HG02970 (cell line): ENCODE measurements around the gene MTR.
A peak's percentile ranks its signal among the peaks of the same experiment; 100 is the strongest.

ENCODE experiments used
- ATAC-seq: cut with Tn5 transposase; IDR thresholded peaks from one replicate; pipeline ENCODE4 v1.9.1; 2021; ENCODE audit warnings: mild to moderate bottlenecking, moderate library complexity, moderate number of reproducible peaks; ENCODE audit not compliant: unreplicated experiment, low FRiP score

MTR gene

GRCh38 chr1:236795035-236795756 lies at the start of gene MTR:
Gene MTR, plus strand, starts transcription at chr1:236795292. Its CDS starts 412 bp downstream, at chr1:236795704.
- ATAC-seq: peak; percentile 97

- no peak for ATAC-seq
Observed at GRCh38 chr1:236746785-236747184, 48.3 kb upstream of the MTR start.

- no peak for ATAC-seq
Observed at GRCh38 chr1:236747311-236747985, 47.6 kb upstream of the MTR start.

GRCh38 chr1:236748268-236748870 lies 46.7 kb upstream of the MTR start:
- ATAC-seq: no peak

GRCh38 chr1:236750928-236751327 lies 44.2 kb upstream of the MTR start:
- no peak for ATAC-seq

GRCh38 chr1:236751385-236751784 lies 43.7 kb upstream of the MTR start:
- no peak for ATAC-seq

- no peak for ATAC-seq
Observed at GRCh38 chr1:236751935-236752334, 43.2 kb upstream of the MTR start.

GRCh38 chr1:236753516-236753915 lies 41.6 kb upstream of the MTR start:
- ATAC-seq: no peak

GRCh38 chr1:236753964-236754363 lies 41.1 kb upstream of the MTR start:
- no peak for ATAC-seq

- ATAC-seq: no peak
Observed at GRCh38 chr1:236754525-236755210, 40.4 kb upstream of the MTR start.

GRCh38 chr1:236757640-236758039 lies 37.5 kb upstream of the MTR start:
- no peak for ATAC-seq

- peak; percentile 59 for ATAC-seq
Observed at GRCh38 chr1:236759252-236759859, 35.7 kb upstream of the MTR start.

GRCh38 chr1:236760480-236760879 lies 34.6 kb upstream of the MTR start:
- no peak for ATAC-seq

- no peak for ATAC-seq
Observed at GRCh38 chr1:236760986-236761385, 34.1 kb upstream of the MTR start.

- no peak for ATAC-seq
Observed at GRCh38 chr1:236761397-236762132, 33.5 kb upstream of the MTR start.

GRCh38 chr1:236762410-236762809 lies 32.7 kb upstream of the MTR start:
- no peak for ATAC-seq

- ATAC-seq: no peak
Observed at GRCh38 chr1:236765831-236766230, 29.3 kb upstream of the MTR start.

GRCh38 chr1:236766506-236766905 lies 28.6 kb upstream of the MTR start:
- no peak for ATAC-seq

GRCh38 chr1:236767276-236767675 lies 27.8 kb upstream of the MTR start:
- ATAC-seq: no peak

- ATAC-seq: no peak
Observed at GRCh38 chr1:236768601-236769000, 26.5 kb upstream of the MTR start.
